Neural crest cell (in vitro differentiated cells): ENCODE results near the gene RASGRP2. TPM values are rescaled to one million over a fixed set of nuclear protein-coding genes. Genes with fewer than 3 reads are reported as not detected.

Source experiments
- DNase-seq: peaks from one replicate; pipeline ENCODE4 v3.0.0; 2021; ENCODE audit warnings: low read depth, mixed read lengths, low spot score
- H3K27ac Mint-ChIP-seq: one replicate; pipeline ENCODE4 v1.8.0; 2021; ENCODE audit warnings: mild to moderate bottlenecking, mixed read lengths; ENCODE audit not compliant: unreplicated experiment
- H3K27me3 Mint-ChIP-seq: 2 replicates; pipeline ENCODE4 v1.8.0; 2021; ENCODE audit warnings: low read depth, mild to moderate bottlenecking, mixed read lengths
- H3K36me3 Mint-ChIP-seq: 2 replicates; pipeline ENCODE4 v1.8.0; 2021; ENCODE audit warnings: low read depth, mild to moderate bottlenecking, mixed read lengths
- H3K4me1 Mint-ChIP-seq: 2 replicates; pipeline ENCODE4 v1.8.0; 2021; ENCODE audit warnings: mixed read lengths
- H3K4me3 Mint-ChIP-seq: one replicate; pipeline ENCODE4 v1.8.0; 2021; ENCODE audit warnings: mild to moderate bottlenecking, mixed read lengths
- H3K9me3 Mint-ChIP-seq: 2 replicates; pipeline ENCODE4 v1.8.0; 2021; ENCODE audit warnings: mixed read lengths
- total RNA-seq: library from RNA; stranded (reverse); gene quantifications from 2 replicates; pipeline ENCODE4 v1.2.1, GENCODE V29; 2021
- TF ChIP-seq, protein P1 (sequence below): fragments of 200-600 bp; sonication (generic); conservative IDR thresholded peaks from 2 replicates; pipeline ENCODE4 v1.5.0; 2021; ENCODE audit warnings: antibody characterized with exemption, mild to moderate bottlenecking

The RASGRP2 gene
- total RNA-seq, 1 donor from 2014 or later = 0.93 TPM

GRCh38 chr11:64717268-64717578 lies 26.7 kb downstream of the RASGRP2 start:
- TF ChIP-seq, protein P1, sequence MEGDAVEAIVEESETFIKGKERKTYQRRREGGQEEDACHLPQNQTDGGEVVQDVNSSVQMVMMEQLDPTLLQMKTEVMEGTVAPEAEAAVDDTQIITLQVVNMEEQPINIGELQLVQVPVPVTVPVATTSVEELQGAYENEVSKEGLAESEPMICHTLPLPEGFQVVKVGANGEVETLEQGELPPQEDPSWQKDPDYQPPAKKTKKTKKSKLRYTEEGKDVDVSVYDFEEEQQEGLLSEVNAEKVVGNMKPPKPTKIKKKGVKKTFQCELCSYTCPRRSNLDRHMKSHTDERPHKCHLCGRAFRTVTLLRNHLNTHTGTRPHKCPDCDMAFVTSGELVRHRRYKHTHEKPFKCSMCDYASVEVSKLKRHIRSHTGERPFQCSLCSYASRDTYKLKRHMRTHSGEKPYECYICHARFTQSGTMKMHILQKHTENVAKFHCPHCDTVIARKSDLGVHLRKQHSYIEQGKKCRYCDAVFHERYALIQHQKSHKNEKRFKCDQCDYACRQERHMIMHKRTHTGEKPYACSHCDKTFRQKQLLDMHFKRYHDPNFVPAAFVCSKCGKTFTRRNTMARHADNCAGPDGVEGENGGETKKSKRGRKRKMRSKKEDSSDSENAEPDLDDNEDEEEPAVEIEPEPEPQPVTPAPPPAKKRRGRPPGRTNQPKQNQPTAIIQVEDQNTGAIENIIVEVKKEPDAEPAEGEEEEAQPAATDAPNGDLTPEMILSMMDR = no peak
- no peak overlapping the region for H3K4me3 Mint-ChIP-seq
- peaks cover 7% of the 10 kb centered on the region for H3K4me1 Mint-ChIP-seq
- H3K27me3 Mint-ChIP-seq = peaks cover 90% of the 10 kb centered on the region
- DNase-seq = no peak
- no peak overlapping the region for H3K27ac Mint-ChIP-seq
- H3K36me3 Mint-ChIP-seq = no peaks in the 10 kb centered on the region
- no peaks in the 10 kb centered on the region for H3K9me3 Mint-ChIP-seq

DNA sequence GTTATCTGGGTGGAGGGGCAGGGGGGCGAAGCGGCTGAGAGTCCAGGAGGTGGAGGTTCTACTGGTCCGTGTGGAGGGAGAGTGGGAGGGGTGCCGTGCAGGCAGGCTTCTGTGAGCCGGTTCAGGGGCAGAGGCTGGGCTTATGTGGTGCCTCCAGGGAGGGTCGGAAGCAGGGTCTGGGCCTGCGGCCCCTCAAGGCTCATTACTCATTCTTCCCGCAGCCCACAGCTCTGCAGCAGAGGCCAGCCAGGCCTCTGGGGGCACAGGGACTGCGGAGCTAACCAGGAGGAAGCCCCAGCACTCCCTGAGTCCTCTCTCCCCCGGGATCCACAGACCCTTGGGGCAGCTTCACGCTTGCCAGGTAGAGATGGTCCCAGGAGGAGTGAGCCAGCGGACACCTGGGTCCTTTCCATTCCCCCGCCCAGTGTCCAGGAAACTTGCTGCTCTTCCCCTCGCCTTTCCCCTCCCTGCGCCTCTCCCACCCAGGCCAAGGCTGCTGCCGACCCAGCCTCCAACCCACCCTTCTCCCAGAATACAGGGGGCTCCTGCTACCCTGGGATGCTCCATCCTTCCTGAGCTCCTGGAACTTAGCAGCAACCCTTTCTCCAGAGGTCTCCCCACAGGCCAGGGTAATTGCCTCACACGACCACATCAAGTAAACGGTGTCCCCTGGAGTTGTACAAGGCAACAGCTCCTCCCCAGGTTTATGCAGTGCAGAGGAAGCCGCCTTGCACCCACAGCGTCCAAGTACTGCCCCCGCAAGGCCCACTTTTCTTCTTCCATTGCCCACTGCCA lies 27.3 kb downstream of the RASGRP2 start:
- Mint-ChIP-seq H3K27ac (no peak overlapping the region), H3K4me3 (no peak overlapping the region), H3K4me1 (peaks cover 7% of the 10 kb centered on the region), H3K27me3 (peaks cover 90% of the 10 kb centered on the region), H3K36me3 (no peaks in the 10 kb centered on the region), H3K9me3 (no peaks in the 10 kb centered on the region)
- TF ChIP-seq, protein P1 = no peak
- no peak for DNase-seq

DNA sequence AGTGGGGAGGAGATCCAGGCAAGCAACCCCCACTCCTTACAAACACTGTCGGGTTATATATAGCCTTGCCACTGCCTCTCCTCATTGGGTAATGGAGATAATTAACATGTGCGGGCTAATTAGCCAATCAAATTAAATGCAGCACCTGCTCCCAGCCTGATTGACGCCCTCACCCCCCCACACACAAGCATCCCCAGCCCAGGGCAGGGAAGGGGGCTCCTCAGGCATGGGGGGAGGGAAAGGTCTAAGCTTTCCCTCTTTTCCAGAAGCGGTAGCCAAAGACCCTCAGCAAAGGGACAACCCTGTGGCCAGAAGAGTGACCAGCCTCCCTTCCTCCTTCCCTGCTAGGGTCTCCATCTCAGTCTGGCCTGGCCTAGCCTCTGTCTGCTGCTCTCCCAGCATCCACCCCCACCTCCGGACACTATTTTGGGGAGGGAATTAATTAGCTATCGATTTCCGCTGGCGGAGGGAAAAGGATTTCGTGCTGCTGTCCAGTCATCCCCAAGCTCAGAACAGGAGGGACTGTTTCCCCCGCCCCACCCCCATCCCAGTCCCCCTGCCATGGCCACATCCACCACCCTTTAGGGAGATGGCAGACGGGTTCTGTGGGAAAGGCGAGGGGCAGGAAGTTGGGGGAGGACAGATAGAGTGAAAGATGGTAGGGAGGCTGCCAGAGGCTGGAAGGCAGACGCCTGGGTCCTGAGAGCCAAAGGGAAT lies 28.0 kb downstream of the RASGRP2 start:
- no peaks in the 10 kb centered on the region for H3K36me3 Mint-ChIP-seq
- H3K9me3 Mint-ChIP-seq = no peaks in the 10 kb centered on the region
- peaks cover 9% of the 10 kb centered on the region for H3K4me1 Mint-ChIP-seq
- H3K27me3 Mint-ChIP-seq = peaks cover 89% of the 10 kb centered on the region
- H3K27ac Mint-ChIP-seq = no peak overlapping the region
- no peak for DNase-seq
- TF ChIP-seq, protein P1 = no peak
- H3K4me3 Mint-ChIP-seq = no peak overlapping the region

GRCh38 chr11:64715110-64715509 lies 28.8 kb downstream of the RASGRP2 start:
- no peak overlapping the region for H3K4me3 Mint-ChIP-seq
- H3K36me3 Mint-ChIP-seq = no peaks in the 10 kb centered on the region
- no peaks in the 10 kb centered on the region for H3K9me3 Mint-ChIP-seq
- TF ChIP-seq, protein P1 = no peak
- DNase-seq = no peak
- H3K27ac Mint-ChIP-seq = no peak overlapping the region
- H3K4me1 Mint-ChIP-seq = peaks cover 12% of the 10 kb centered on the region
- H3K27me3 Mint-ChIP-seq = peaks cover 89% of the 10 kb centered on the region

- no peak for DNase-seq
- Mint-ChIP-seq H3K36me3 (no peaks in the 10 kb centered on the region), H3K9me3 (no peaks in the 10 kb centered on the region), H3K27ac (no peak overlapping the region), H3K4me3 (peak overlapping the region; percentile 41), H3K4me1 (peaks cover 12% of the 10 kb centered on the region), H3K27me3 (peaks cover 89% of the 10 kb centered on the region)
- TF ChIP-seq, protein P1 = no peak
Measured at GRCh38 chr11:64714666-64715065, 29.3 kb downstream of the RASGRP2 start.
